HepG2 (cell line): ENCODE results near the gene SLC22A23. TPM values are rescaled to one million over a fixed set of nuclear protein-coding genes. Genes with fewer than 3 reads are reported as not detected.

Experiments
- ATAC-seq: fragments of 200-7000 bp; cut with Tn5 transposase; 3 replicates; pipeline ENCODE4 v1.9.1; 2020; ENCODE audit warnings: mild to moderate bottlenecking, moderate library complexity
- BruUV-seq: library from RNA; stranded (reverse); fragments of 400-500 nt; replicated peaks from 2 replicates; lab custom pipeline; 2021; lab: Mats Ljungman, UMichigan
- CTCF ChIA-PET: fragments of 300-600 bp; formaldehyde crosslinking; extraction: SDS; loops from one replicate; lab custom pipeline; 2021; ENCODE audit warnings: low total read pairs, inconsistent platforms, low intra/inter-chr PET ratio; lab: Yijun Ruan, JAX
- POLR2A ChIA-PET: fragments of 350-600 bp; sonication (Branson Sonifier 250); formaldehyde crosslinking; loops from one replicate; lab custom pipeline; 2020; ENCODE audit warnings: antibody characterized with exemption, inconsistent platforms; lab: Yijun Ruan, JAX
- DNase-seq: peaks from one replicate; pipeline ENCODE4 v3.0.0-alpha.2; 2015; ENCODE audit warnings: low spot score
- FAIRE-seq: peaks from 3 replicates; lab custom pipeline; 2011; peaks lifted over from hg19 to GRCh38; lab: Jason Lieb, UNC
- H2AFZ ChIP-seq: one replicate; pipeline ENCODE4 v1.6.1; 2011; ENCODE audit warnings: low read length, inconsistent platforms
- H3K27ac ChIP-seq: fragments of 300-600 bp; 3 replicates; pipeline ENCODE4 v1.8.0; 2011; ENCODE audit warnings: mixed run types, mild to moderate bottlenecking, mixed read lengths, low read length, inconsistent platforms; ENCODE audit not compliant: insufficient read depth; ENCODE audit errors: extremely low read length
- H3K27me3 ChIP-seq, 2 experiments: fragments of 200-600 bp in 1 of 2; 2 replicates in 1 of 2; 3 replicates in 1 of 2; pipeline versions ENCODE4 v1.6.0 to v1.8.0; 2011; ENCODE audit warnings: low read length in 2 of 2, mild to moderate bottlenecking in 2 of 2, moderate library complexity in 2 of 2, inconsistent platforms in 1 of 2; ENCODE audit not compliant: insufficient read depth in 2 of 2, control insufficient read depth in 1 of 2
- H3K36me3 ChIP-seq, 2 experiments: fragments of 200-600 bp in 1 of 2; replicated peaks in 1 of 2; 2 replicates in 1 of 2; 3 replicates in 1 of 2; pipeline versions ENCODE4 v1.5.1 to v1.8.0; 2011; ENCODE audit warnings: low read length in 2 of 2, inconsistent platforms in 1 of 2; ENCODE audit not compliant: insufficient read depth in 2 of 2, control insufficient read depth in 1 of 2
- H3K4me1 ChIP-seq: 2 replicates; pipeline ENCODE4 v1.5.1; 2012; ENCODE audit warnings: low read length, inconsistent platforms; ENCODE audit not compliant: insufficient read depth
- H3K4me2 ChIP-seq: 2 replicates; pipeline ENCODE4 v1.6.0; 2011; ENCODE audit warnings: low read depth, low read length, inconsistent platforms
- H3K4me3 ChIP-seq, 3 experiments: fragments of 200-600 bp in 1 of 3; sonication (generic), shearing (Covaris generic) in 1 of 3; replicated peaks in 1 of 3; 2 replicates each; pipeline ENCODE4 v1.5.1; 2011 to 2016; ENCODE audit warnings: low read length in 3 of 3, inconsistent platforms in 2 of 3, low read depth in 2 of 3, mild to moderate bottlenecking in 2 of 3, control low read depth in 1 of 3, mixed read lengths in 1 of 3; ENCODE audit not compliant: insufficient read depth in 1 of 3
- H3K79me2 ChIP-seq: one replicate; pipeline ENCODE4 v1.6.1; 2011; ENCODE audit warnings: low read length, inconsistent platforms; ENCODE audit not compliant: insufficient read depth
- H3K9ac ChIP-seq: 2 replicates; pipeline ENCODE4 v1.6.0; 2011; ENCODE audit warnings: mild to moderate bottlenecking, low read depth, low read length, inconsistent platforms; ENCODE audit not compliant: insufficient read depth
- H3K9me3 ChIP-seq: 2 replicates; pipeline ENCODE4 v1.5.1; 2012; ENCODE audit warnings: mild to moderate bottlenecking, low read length
- H4K20me1 ChIP-seq: 2 replicates; pipeline ENCODE4 v1.6.0; 2011; ENCODE audit warnings: inconsistent platforms, mild to moderate bottlenecking, low read length, moderate library complexity; ENCODE audit not compliant: insufficient read depth
- MXI1 ChIP-seq: IDR thresholded peaks from 3 replicates; pipeline ENCODE4 v1.6.1; 2012; ENCODE audit warnings: low read depth, low read length, inconsistent platforms, borderline replicate concordance
- RBM22 ChIP-seq: fragments of 200-400 bp; formaldehyde crosslinking; optimal IDR thresholded peaks from 2 replicates; pipeline ENCODE3; 2017; ENCODE audit warnings: mild to moderate bottlenecking, low read length, moderate library complexity
- ZMYM3 ChIP-seq: sonication (generic); formaldehyde crosslinking; IDR thresholded peaks from 2 replicates; pipeline ENCODE4 v1.5.1; 2020; ENCODE audit warnings: mild to moderate bottlenecking, missing genetic modification reagents
- ZNF510 ChIP-seq: sonication (generic); formaldehyde crosslinking; IDR thresholded peaks from 2 replicates; pipeline ENCODE4 v1.4.0; 2020; ENCODE audit warnings: low read depth, mild to moderate bottlenecking, missing genetic modification reagents
- ZNF841 ChIP-seq: sonication (generic); formaldehyde crosslinking; IDR thresholded peaks from 2 replicates; pipeline ENCODE4 v1.8.1; 2023; ENCODE audit warnings: missing genetic modification reagents, borderline replicate concordance
- WGBS: methylation state at CpG from one replicate; pipeline ENCODE4 v1.1.6; 2017; ENCODE audit warnings: low lambda C conversion rate; 5-methylcytosine and 5-hydroxymethylcytosine counted together
- in situ Hi-C: cut with HindIII; loops from 2 replicates; pipeline ENCODE4 v1.10.0; 2017; ENCODE audit warnings: low pct_unique_long_range_greater_than_20kb; ENCODE audit not compliant: extremely low pct_ligation_motif_present
- intact Hi-C: fragments of 100-400 bp; cut with micrococcal nuclease; formaldehyde crosslinking; loops from one replicate; pipeline ENCODE4 v1.10.0; 2022; ENCODE audit not compliant: unreplicated experiment
- polyA plus RNA-seq, 8 experiments: library from polyadenylated mRNA; depleted of rRNA in 3 of 8; stranded (reverse) in 7 of 8; unstranded in 1 of 8; fragments of >200 nt; fragmentation: Illumina TruSeq in 4 of 8; extraction: Trizol in 4 of 8; gene quantifications; 2 replicates each; pipeline versions ENCODE4 v1.2.1 to v1.2.3, GENCODE V29; 2011 to 2016; ENCODE audit warnings: low read depth in 4 of 8, missing spikeins in 1 of 8, mixed read lengths in 1 of 8; ENCODE audit not compliant: insufficient read depth in 1 of 8
- total RNA-seq, 5 experiments: library from RNA; depleted of rRNA; stranded (reverse); fragments of >200 nt; fragmentation: Illumina TruSeq; extraction: Trizol; gene quantifications; 2 replicates each; pipeline ENCODE4 v1.2.3, GENCODE V29; 2016; ENCODE audit warnings: low read depth in 1 of 5
- TF ChIP-seq, protein P1 (sequence below): sonication (generic); formaldehyde crosslinking; IDR thresholded peaks from 2 replicates; pipeline ENCODE4 v1.4.0; 2020; ENCODE audit warnings: missing genetic modification reagents

The SLC22A23 gene
- total and polyA plus RNA-seq, 2 of the 13 experiments (the other 11 are each of a cell fraction or from before 2014, with no cell fraction given): 11.8 to 17.5 TPM

DNA sequence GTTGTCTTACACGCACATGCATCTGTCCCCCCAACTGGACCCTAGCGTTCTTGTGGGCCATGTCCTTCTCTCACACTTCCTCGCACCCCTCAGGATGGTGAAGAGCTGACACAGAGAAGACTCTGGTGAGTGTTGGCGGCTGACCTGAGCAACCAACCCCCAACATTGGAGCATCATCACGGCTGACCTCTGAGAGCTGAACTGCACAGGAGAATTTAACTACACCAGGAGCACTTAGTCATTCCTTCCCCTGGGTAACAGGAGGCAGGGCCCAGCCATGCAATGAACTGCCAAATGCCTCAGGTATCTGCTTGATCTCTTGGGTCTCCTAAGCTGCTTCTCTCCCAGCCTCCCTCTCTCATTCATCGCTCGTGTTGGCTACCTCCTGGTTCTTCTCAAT is 109.6 kb downstream of the SLC22A23 start:
- Histone ChIP-seq H4K20me1 (no peaks in the 10 kb centered on the region), H3K9me3 (no peaks in the 10 kb centered on the region), H3K27me3 (no peaks in the 10 kb centered on the region), H3K9ac (no peak overlapping the region), H3K79me2 (peaks cover 21% of the 10 kb centered on the region), H3K4me2 (no peak overlapping the region), H3K27ac (no peak overlapping the region), H3K4me1 (peaks cover 21% of the 10 kb centered on the region), H2AFZ (no peak overlapping the region), H3K4me3 (no peak overlapping the region), H3K36me3 (peaks cover 11 to 43% of the 10 kb centered on the region in 2 experiments; a peak in 4 of 5 replicates)
- ChIA-PET CTCF (no interaction called here), POLR2A (no interaction called here)
- TF ChIP-seq, protein P1, sequence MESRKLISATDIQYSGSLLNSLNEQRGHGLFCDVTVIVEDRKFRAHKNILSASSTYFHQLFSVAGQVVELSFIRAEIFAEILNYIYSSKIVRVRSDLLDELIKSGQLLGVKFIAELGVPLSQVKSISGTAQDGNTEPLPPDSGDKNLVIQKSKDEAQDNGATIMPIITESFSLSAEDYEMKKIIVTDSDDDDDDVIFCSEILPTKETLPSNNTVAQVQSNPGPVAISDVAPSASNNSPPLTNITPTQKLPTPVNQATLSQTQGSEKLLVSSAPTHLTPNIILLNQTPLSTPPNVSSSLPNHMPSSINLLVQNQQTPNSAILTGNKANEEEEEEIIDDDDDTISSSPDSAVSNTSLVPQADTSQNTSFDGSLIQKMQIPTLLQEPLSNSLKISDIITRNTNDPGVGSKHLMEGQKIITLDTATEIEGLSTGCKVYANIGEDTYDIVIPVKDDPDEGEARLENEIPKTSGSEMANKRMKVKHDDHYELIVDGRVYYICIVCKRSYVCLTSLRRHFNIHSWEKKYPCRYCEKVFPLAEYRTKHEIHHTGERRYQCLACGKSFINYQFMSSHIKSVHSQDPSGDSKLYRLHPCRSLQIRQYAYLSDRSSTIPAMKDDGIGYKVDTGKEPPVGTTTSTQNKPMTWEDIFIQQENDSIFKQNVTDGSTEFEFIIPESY (CRISPR knock-in tag): peak; percentile 67; the same call in 1 of the 2 replicates
- TF ChIP-seq ZNF510 (CRISPR knock-in tag) (no peak), MXI1 (no peak)
- in situ Hi-C loops: no loop called here
- no TSS peak for BruUV-seq
- no peak for FAIRE-seq
- no peak for ATAC-seq
- 97% methylated on average over 7 of the region's 7 CpGs for WGBS
- intact Hi-C loops: no loop called here
- DNase-seq: no peak

DNA sequence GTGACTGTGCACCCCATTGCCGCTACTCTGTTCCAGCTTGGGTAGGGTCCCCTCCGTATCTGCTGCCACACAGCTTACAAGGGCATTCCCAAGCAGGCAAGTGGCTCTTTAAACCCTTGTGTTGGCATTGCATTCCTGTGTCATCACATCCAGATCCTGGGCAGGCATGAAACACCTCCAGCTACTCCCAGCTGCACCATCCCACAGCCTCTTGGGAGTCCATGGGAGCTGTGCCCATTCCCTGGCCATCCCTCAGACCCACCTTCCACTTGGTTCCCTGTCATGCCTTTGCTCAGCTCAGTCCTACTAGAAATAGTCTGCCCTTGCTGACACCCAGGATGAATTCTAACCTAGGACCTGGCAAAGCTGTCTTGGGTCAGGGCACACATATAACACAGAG is 110.4 kb downstream of the SLC22A23 start:
- in situ Hi-C loops (no loop called here), intact Hi-C loops (no loop called here)
- Histone ChIP-seq H2AFZ (no peak overlapping the region), H3K36me3 (peaks cover 8 to 43% of the 10 kb centered on the region in 2 experiments; a peak in 4 of 5 replicates), H3K27ac (no peak overlapping the region), H3K4me2 (no peak overlapping the region), H3K4me1 (peaks cover 25% of the 10 kb centered on the region), H3K9ac (no peak overlapping the region), H4K20me1 (no peaks in the 10 kb centered on the region), H3K27me3 (no peaks in the 10 kb centered on the region), H3K9me3 (no peaks in the 10 kb centered on the region), H3K4me3 (no peak overlapping the region), H3K79me2 (peaks cover 13% of the 10 kb centered on the region)
- no peak for FAIRE-seq
- CTCF ChIA-PET: no interaction called here
- POLR2A ChIA-PET: no interaction called here
- peak; percentile 18; the same call in 2 of the 3 replicates for ATAC-seq
- 0 out of 2 replicates have a peak, but pooled peaks have one; percentile 47 for TF ChIP-seq ZNF841 (CRISPR knock-in tag)
- no peak for TF ChIP-seq ZMYM3 (CRISPR knock-in tag)
- peak; percentile 83 for TF ChIP-seq RBM22
- DNase-seq: no peak
- 87% methylated on average over 2 of the region's 2 CpGs for WGBS
- BruUV-seq: no TSS peak
